ENCODE data around the gene PLEKHH1.

The PLEKHH1 gene
- total RNA-seq: 0 to 0.35 reads per million in 2 donors

- DNase-seq: no peak
Measured at GRCh38 chr14:67532998-67533753, at the start of gene PLEKHH1. Gene PLEKHH1, plus strand, starts transcription at chr14:67533290. Its CDS starts 8,578 bp downstream, at chr14:67541868.

GRCh38 chr14:67483579-67484285, 49.4 kb upstream of the PLEKHH1 start:
- DNase-seq: no peak

GRCh38 chr14:67485501-67486095, 47.5 kb upstream of the PLEKHH1 start:
- DNase-seq: no peak

- DNase-seq: no peak
Measured at GRCh38 chr14:67486890-67487289, 46.2 kb upstream of the PLEKHH1 start.

- DNase-seq: no peak
Measured at GRCh38 chr14:67487332-67487731, 45.8 kb upstream of the PLEKHH1 start.

GRCh38 chr14:67487937-67488893, 44.9 kb upstream of the PLEKHH1 start, which contains the start of gene TMEM229B:
Gene TMEM229B, minus strand, starts transcription at chr14:67488721. Its CDS starts 14,798 bp downstream, at chr14:67473923.
- DNase-seq: peak; percentile 52

- no peak for DNase-seq
Measured at GRCh38 chr14:67490196-67490595, 42.9 kb upstream of the PLEKHH1 start.

GRCh38 chr14:67491285-67491684, 41.8 kb upstream of the PLEKHH1 start:
- DNase-seq: no peak

GRCh38 chr14:67491741-67492507, 41.2 kb upstream of the PLEKHH1 start:
- DNase-seq: no peak

- DNase-seq: no peak
Measured at GRCh38 chr14:67492538-67492937, 40.6 kb upstream of the PLEKHH1 start.

- no peak for DNase-seq
Measured at GRCh38 chr14:67493092-67493717, 39.9 kb upstream of the PLEKHH1 start.

GRCh38 chr14:67495827-67496226, 37.3 kb upstream of the PLEKHH1 start:
- DNase-seq: no peak

- no peak for DNase-seq
Measured at GRCh38 chr14:67497216-67497615, 35.9 kb upstream of the PLEKHH1 start.

- DNase-seq: no peak
Measured at GRCh38 chr14:67497716-67498115, 35.4 kb upstream of the PLEKHH1 start.

GRCh38 chr14:67500981-67501380, 32.1 kb upstream of the PLEKHH1 start:
- DNase-seq: no peak

- no peak for DNase-seq
Measured at GRCh38 chr14:67501670-67502069, 31.4 kb upstream of the PLEKHH1 start.

- no peak for DNase-seq
Measured at GRCh38 chr14:67502867-67503266, 30.2 kb upstream of the PLEKHH1 start.

GRCh38 chr14:67503331-67503730, 29.8 kb upstream of the PLEKHH1 start:
- no peak for DNase-seq

GRCh38 chr14:67505254-67505653, 27.8 kb upstream of the PLEKHH1 start:
- no peak for DNase-seq

GRCh38 chr14:67508956-67509355, 24.1 kb upstream of the PLEKHH1 start:
- DNase-seq: no peak

- DNase-seq: no peak
Measured at GRCh38 chr14:67510121-67510520, 23.0 kb upstream of the PLEKHH1 start.
